Brain microvascular endothelial cell (primary cell): Measurements from ENCODE around the gene CUBN.
A peak's percentile ranks its signal among the peaks of the same experiment; 100 is the strongest.

Experiments used
- DNase-seq: peaks from one replicate; pipeline ENCODE4 v3.0.0-alpha.2; 2020
- H3K27ac ChIP-seq: fragments of 250-450 bp; sonication (Bioruptor Pico); 2 replicates; pipeline ENCODE4 v1.5.1; 2020; ENCODE audit warnings: mild to moderate bottlenecking, moderate library complexity
- H3K27me3 ChIP-seq: fragments of 250-450 bp; sonication (Bioruptor Pico); replicated peaks from 2 replicates; pipeline ENCODE4 v1.5.1; 2020; ENCODE audit warnings: mild to moderate bottlenecking
- H3K36me3 ChIP-seq: fragments of 250-450 bp; sonication (Bioruptor Pico); replicated peaks from 2 replicates; pipeline ENCODE4 v1.5.1; 2020; ENCODE audit warnings: mild to moderate bottlenecking
- H3K4me3 ChIP-seq: 2 replicates; pipeline ENCODE4 v1.5.1; 2011; ENCODE audit warnings: low read depth, mild to moderate bottlenecking, control low read depth, low read length, moderate library complexity
- CTCF ChIP-seq: IDR thresholded peaks from 2 replicates; pipeline ENCODE4 v1.5.1; 2011; ENCODE audit warnings: low read depth, mild to moderate bottlenecking, moderate library complexity, low read length, control low read depth, inconsistent platforms; ENCODE audit errors: missing control alignments
- in situ Hi-C: cut with HindIII; loops from 2 replicates; pipeline ENCODE4 v1.10.0; 2017; ENCODE audit warnings: low sequenced_read_pairs, low pct_ligation_motif_present

The CUBN gene

GRCh38 chr10:16949816-16950215 is 179.8 kb downstream of the CUBN start:
- Histone ChIP-seq H3K27me3 (no peaks in the 10 kb centered on the region), H3K36me3 (no peaks in the 10 kb centered on the region), H3K4me3 (no peak overlapping the region), H3K27ac (no peak overlapping the region)
- DNase-seq = no peak
- in situ Hi-C loops = no loop called here
- no peak for TF ChIP-seq CTCF

GRCh38 chr10:16948361-16948760 is 181.2 kb downstream of the CUBN start:
- no peak for TF ChIP-seq CTCF
- Histone ChIP-seq H3K4me3 (no peak overlapping the region), H3K27me3 (no peaks in the 10 kb centered on the region), H3K36me3 (no peaks in the 10 kb centered on the region), H3K27ac (no peak overlapping the region)
- in situ Hi-C loops = no loop called here
- no peak for DNase-seq

- no peaks in the 10 kb centered on the region for H3K36me3 ChIP-seq
- no peak overlapping the region for H3K27ac ChIP-seq
- H3K27me3 ChIP-seq = no peaks in the 10 kb centered on the region
- TF ChIP-seq CTCF = no peak
- no peak for DNase-seq
- in situ Hi-C loops = no loop called here
- no peak overlapping the region for H3K4me3 ChIP-seq
Observed at GRCh38 chr10:16947069-16947468, 182.5 kb downstream of the CUBN start.

- Histone ChIP-seq H3K27me3 (no peaks in the 10 kb centered on the region), H3K27ac (no peak overlapping the region), H3K36me3 (no peaks in the 10 kb centered on the region), H3K4me3 (no peak overlapping the region)
- in situ Hi-C loops = no loop called here
- TF ChIP-seq CTCF = no peak
- DNase-seq = no peak
Observed at GRCh38 chr10:16945593-16945992, 184.0 kb downstream of the CUBN start.

- in situ Hi-C loops = no loop called here
- H3K27ac ChIP-seq = no peak overlapping the region
- H3K36me3 ChIP-seq = no peaks in the 10 kb centered on the region
- no peaks in the 10 kb centered on the region for H3K27me3 ChIP-seq
- no peak for DNase-seq
- no peak for TF ChIP-seq CTCF
- no peak overlapping the region for H3K4me3 ChIP-seq
Observed at GRCh38 chr10:16944986-16945385, 184.6 kb downstream of the CUBN start.

- no peak for DNase-seq
- Histone ChIP-seq H3K27me3 (no peaks in the 10 kb centered on the region), H3K27ac (peak overlapping the region; percentile 6), H3K4me3 (no peak overlapping the region), H3K36me3 (no peaks in the 10 kb centered on the region)
- in situ Hi-C loops = no loop called here
- TF ChIP-seq CTCF = no peak
Observed at GRCh38 chr10:16944402-16944801, 185.2 kb downstream of the CUBN start.
